NCI-H446 treated with DMSO at 0.1 percent for 48 hours (cell line): ENCODE results near the gene OR2A7.
"Not testable (repeated sequence)": the region's sequence is repeated elsewhere in the genome, so short reads cannot be mapped to it uniquely, and the experiment has no call there.

Experiments
- DNase-seq: peaks from one replicate; lab custom pipeline; 2025; lab: John Stamatoyannopoulos, UW

OR2A7 gene, protein sequence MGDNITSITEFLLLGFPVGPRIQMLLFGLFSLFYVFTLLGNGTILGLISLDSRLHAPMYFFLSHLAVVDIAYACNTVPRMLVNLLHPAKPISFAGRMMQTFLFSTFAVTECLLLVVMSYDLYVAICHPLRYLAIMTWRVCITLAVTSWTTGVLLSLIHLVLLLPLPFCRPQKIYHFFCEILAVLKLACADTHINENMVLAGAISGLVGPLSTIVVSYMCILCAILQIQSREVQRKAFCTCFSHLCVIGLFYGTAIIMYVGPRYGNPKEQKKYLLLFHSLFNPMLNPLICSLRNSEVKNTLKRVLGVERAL

DNA sequence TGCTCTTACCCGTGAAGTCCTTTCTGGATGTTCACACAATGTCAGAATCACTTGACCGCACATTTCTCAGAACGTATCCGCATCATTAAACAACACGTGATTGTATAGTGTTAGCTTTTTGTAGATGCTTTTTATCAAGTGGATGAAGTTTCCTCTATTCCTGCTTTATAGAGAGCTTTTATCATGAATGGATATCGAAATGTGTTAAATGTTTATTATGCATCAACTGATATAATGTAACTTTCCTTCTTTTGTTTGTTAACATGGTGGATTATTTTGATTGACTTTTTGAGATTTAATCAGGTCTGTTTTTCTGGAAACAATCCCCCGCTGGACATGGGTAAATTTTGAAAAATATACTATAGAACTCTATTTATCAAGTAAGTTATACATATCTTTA lies at the start of gene OR2A7:
TSS of gene OR2A7 (minus strand) at position 101 of the 400 bp plus-strand sequence. CDS start 5,164 bp downstream, outside the sequence.
- DNase-seq = not testable (repeated sequence)

DNA sequence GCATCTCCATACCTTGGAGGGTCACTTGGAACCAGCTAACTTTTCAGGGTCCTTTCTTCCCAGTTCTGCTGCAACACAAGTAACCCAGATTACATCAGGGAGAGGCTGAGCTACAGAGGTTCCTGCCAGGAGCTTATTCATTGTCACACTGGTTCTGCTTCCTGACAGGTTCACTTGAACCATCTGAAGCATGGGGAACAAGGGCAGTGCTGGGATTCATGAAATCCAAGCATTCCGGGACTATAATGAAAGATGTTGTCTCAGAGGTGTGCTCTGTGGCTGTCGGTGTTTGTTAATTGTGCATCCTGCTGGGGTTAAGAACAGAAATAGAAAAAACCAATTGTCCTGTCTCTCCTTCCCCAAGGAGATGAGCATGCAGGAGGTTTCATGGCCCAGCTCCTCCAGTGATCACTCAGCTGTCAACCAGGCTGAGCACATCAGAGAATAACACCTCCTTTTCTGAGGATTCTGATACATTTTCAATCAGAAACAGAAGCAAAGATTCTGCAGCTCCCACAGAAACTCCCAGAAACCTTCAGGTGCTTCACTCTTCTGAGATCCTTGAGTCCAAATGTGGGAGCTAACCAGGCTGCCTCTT lies 47.4 kb upstream of the OR2A7 start, which contains the start of gene OR2A1:
TSS of gene OR2A1 (plus strand) at position 548 of the 598 bp plus-strand sequence. CDS start 5,706 bp downstream, outside the sequence.
- DNase-seq = not testable (repeated sequence)

DNA sequence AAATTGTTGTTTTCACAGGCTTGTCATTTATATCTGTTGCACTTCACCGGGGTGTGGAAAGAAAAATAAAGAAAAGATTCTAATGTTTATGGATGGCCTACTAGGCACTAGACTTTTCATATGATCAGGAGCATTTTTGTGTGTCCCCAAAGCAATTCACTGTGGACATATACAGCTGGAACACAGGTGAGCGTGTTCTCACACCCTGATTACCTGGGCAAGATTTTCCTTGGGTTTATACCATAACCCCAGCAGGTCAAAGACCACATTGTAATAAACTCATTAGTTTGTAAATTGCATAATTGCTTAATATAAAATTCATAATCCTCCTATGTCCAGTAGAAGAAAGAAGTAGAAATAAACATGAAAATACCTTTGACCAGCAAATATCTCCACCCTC lies 46.6 kb upstream of the OR2A7 start:
- not testable (repeated sequence) for DNase-seq

DNA sequence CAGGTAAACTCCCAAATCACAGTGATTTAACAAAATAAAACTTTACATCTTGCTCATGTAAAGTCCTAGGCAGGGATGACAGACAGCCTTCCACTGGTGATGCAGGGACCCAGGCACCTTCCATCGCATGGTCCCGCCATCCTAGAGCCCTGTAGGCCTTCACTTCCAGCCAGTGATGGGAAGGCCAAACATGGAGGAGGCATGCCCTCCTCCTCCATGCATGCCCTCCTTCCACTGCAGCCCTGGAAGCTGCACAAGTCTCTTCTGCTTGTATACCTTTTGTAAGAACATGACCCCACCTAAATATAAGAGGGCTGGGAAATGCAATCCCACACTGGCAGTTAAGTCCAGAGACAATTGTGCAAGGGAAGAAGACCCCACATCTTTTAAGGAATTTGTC lies 45.1 kb upstream of the OR2A7 start:
- DNase-seq = not testable (repeated sequence)

DNA sequence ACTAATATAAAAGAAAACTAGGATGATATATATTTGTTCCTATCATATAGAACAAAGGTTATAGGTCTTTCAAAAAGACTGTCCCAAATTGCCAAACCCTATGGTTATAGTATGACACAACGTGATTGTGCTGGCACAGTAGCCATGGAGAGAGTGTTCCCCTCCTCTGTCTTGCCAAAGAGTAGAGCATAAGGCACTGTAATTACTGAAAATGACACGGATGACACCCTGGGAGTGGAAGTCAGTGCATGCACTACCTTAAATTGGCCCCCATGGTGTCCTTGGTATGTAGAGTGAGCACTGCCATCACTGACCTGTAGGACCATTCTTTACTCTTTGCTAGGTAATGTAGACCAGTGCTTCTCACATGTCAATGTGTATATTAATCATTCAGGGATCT lies 40.6 kb upstream of the OR2A7 start:
- DNase-seq = not testable (repeated sequence)

DNA sequence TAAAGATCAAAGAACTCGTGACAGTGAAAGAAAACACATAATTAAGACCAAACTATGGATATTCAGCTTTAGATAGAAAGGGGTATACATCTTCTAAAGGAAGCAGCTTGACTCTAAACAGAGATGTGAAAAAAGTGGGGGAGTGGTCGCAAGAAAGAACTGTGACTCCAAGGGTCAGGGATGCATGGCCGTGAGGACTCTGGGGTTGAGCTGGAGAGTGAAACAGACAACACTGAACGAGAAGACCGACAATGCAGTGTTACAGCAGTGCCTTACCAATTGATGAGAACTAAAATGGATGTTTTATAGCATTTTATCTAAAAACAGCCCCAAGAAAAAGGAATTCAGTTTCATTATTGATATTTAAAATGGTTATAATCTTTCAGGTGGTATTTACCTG lies 39.0 kb upstream of the OR2A7 start:
- not testable (repeated sequence) for DNase-seq

DNA sequence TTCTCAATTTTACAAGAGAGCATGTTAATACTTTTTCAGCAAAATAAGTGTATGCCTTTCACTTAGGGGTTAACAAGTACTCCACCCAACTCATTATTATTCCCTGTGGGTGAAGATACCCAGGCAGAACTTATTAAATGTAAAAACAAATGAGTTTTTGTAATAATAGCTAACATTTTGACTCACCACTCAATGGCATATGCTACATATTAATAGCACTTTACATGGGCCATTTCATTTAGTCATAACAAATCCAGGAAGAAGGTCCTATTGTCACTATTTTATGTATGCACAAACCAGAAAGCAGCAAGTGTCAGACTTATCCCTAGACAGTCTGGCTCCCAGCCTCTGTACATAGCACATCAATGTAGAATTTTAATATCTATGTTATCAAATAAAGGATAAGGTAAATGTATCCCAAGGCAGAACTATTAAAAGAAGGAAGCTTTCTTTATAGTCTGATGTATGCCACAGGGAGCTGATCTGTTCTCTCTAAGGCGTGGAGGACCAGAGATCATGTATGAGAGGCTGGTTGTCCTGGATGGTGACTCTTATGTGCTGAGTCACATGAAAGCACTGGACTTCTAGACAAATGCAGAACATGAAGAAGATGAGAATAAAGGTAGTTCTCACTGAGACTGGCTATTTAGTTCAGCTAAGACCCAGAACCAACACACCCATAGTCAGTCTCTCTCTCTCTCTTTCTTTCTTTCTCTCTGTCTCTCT lies 38.1 kb upstream of the OR2A7 start:
- not testable (repeated sequence) for DNase-seq

DNA sequence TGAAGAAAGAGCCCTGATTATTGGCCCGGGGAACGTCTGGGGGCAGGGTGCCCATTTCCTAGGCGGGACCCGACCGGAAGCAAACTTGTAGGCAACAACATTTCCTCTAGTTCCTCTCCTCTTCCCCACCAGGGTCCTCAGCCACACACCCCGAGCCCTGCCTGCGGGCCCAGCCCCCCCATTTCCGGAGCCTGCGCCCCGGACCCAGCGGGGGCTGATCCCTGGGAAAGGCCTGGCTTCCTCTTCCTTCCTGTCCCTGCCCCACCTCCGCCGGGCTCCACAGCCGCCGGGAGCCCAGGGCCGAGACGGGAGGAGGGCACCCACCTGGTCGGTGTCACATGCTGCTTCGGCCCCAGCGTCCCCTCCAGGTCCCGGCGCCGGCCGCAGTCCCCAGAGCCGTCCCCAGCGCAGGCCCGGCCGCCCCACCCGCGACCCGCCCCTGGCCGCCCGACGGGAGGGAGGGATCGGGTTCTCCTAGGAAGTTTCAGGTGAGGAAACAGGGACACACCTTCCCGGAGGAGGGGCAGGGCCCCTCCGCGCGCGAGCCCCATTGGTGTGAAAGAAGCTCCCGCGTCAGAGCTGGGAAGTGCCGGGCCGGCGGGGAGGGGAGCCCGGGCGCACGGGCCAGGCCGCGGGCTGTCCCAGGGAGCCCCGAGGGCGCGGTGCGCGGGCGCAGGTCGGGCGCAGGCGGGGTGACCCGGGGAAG lies 29.4 kb upstream of the OR2A7 start:
- not testable (repeated sequence) for DNase-seq

DNA sequence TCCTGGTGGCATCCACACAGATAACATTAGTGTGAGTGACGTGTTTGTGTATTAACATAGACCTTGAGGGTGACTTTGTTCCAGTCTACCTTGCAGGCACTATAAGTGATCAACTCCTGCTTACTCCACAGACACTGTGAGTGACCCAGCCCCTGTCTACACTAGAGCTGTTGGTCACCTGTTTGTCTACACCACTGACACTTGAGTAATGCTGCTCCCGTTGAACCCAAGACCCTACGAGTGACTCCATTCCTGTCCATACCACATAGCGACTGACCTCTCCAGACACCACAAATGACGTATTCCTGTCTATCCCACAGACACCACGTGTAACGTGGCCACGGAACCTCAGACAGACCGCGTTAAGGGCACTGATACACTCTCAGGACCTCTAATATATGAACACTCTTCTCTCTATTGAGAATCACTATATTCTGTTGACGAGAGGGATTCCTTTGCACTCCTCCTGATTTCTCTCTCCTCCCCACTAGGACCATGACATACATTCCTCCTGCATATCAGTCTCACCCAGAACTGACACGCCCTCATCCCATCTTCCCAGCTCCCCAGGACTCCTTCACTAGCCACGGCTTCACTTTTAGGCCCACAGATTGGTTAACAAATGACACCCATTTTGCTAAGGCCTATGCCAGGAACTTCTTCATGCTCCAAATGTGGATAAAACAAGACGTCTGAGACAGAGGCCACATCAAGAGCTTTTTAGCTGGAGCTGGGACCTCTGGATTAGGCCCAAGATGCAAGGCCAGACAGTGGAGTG lies 28.0 kb upstream of the OR2A7 start:
- not testable (repeated sequence) for DNase-seq

DNA sequence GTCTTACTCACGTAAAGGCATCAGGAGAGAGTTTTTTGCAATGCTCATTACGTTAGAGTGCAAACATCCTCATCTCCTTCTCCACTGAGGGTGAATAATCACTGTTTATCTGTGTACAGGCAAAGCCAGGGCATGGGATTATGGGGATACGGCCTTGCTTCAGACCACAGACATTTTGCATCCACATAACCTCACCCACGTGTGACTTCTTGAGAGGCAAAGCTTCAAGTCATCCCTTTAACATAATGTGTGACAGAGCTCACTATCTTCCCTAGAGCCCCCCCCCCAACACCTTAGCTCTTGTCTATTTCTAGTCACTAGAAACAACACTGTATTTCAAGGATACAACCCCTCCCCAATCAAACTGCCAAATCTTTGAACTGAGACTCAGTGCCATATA lies 27.0 kb upstream of the OR2A7 start:
- DNase-seq = not testable (repeated sequence)

DNA sequence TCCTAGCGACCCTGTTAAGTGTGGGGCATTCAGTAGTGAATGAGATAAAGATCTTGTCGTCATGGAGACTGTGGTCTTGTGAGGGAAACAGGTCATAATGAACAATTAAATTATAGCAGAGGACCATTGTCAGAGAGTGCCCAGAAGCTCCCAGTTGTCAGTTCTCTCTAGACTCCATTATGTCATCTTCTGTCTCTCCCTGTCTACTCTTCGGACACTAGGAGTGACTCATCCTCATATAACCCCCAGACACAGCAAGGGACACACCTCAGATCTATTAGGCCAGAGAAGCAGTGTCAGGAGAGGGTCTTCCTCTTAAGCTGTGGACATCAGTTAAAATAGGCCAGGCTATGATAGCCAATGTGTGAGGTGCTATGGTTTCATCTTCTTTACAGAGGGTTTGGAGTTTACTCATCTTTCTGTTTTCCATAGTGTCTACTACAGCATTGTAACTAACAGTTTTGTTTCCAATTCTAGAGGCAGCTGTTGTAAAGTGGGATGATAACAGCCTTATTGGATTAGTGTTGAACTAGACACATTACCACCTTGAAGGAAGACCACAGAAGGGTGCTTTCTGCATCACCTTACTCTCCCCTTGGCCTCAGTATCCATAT lies 22.7 kb upstream of the OR2A7 start:
- not testable (repeated sequence) for DNase-seq

DNA sequence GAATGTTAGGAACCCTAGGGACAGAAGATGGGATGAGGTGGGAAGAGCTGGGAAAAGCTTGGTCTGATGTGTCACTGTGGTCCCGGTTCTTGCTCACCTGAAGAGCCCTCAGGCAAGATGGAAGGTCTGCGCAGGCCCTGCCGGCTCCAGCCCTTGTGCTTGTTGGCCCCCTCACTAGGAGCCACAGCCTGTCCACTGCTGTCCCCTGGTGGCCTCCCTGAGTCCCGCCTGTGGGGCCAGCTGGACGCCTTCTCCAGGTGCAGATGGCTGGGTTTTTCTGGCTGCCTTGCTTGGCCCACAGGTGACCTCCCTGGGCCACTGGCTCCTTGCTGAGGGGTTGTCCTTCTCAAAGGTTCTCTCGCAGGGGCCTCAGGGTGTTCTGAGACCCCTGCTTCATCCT lies 19.1 kb upstream of the OR2A7 start:
- not testable (repeated sequence) for DNase-seq

DNA sequence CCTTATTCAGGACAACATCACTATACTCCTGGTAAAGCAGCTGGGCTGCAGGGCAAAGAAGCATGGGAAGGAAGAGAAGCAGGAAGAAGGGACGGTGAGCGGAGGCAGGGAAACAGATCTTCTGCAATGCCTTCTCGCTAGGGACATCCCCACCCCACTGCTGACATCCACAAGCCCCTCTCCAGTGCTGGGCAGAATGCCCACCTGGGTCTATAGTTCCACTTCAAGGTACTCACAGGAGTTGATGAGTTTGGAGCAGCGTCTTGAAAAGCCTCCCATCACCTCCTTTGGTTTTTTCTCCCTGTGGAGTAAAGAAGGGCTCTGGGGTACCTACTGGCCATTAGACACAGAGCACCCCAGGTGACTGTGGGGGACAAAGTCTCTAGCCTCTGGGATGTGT lies 17.9 kb upstream of the OR2A7 start:
- not testable (repeated sequence) for DNase-seq

DNA sequence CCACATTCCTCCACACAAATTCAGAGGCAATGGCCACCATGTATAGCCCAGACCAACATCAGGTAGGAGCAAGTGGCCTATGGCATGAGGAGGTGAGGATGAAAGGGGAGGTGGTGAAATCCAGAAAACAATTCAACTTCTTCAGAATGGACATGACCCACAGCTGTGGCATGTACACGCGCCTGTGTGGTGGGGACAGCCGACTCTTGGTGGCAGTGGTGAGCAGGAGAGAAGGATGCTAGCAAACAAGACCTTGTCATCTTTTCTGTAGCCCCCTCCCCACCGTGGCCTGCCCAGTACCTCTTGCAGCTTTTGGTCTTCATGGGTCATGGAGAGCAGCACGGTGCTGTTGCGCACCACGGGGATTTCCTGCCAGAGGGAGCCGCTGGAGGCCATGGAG lies 17.4 kb upstream of the OR2A7 start:
- not testable (repeated sequence) for DNase-seq

DNA sequence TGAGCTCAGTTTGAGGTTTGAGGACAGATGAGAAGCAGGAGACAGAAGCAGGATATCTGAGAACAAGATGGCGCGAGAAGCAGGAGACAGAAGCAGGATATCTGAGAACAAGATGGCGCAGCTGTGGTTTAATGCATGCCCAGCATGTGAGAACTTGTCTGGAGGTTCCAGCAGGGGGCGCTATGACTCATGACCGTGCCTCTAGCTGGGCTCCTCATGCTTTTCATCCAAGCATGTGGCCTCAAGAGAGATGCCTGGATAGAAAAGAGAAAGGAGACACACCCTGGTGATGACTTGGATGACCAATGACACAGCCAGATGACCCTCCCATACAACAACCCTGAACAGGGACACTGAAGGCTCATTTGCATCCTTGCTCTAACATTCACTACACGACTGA lies 15.4 kb upstream of the OR2A7 start:
- DNase-seq = not testable (repeated sequence)

DNA sequence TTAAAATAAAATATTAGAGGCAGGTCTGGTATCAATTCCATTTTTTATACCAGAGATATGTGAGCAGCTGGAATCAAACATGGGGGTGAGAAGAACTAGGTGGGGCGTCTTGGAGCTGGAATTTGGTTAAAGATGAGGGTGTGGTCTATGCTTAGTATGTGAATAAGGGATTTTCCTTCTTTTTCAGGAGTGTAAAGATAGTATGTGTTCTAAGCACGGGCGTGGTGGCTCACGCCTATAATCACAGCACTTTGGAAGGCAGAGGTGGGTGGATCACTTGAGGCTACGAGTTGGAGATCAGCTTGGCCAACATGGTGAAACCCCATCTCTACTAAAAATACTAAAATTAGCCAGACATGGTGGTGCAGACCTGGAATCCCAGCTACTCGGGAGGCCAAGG lies 10.7 kb upstream of the OR2A7 start:
- not testable (repeated sequence) for DNase-seq

DNA sequence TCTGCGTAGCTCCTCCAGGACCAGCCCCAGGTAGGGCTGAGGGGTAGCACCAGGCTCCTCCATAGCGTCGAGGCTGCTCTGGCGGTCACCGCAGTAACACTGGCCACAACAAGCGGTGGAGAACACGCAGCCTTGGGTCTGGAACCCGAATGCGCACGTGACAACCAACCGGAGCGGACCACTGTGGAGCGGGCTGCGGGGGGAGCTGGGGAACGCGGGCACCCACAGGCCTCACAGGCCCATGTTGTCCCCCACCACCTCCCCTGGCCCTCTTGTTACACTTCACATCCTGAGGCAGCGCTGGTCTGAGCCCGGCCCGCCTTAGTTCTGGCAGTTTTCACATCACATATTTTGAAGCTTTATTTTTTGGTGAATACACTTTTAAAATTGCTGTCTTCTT lies 4.6 kb upstream of the OR2A7 start, which contains the start of gene CTAGE8:
TSS of gene CTAGE8 (minus strand) at position 101 of the 400 bp plus-strand sequence. CDS start at position 63, 38 bp downstream.
- DNase-seq = not testable (repeated sequence)

DNA sequence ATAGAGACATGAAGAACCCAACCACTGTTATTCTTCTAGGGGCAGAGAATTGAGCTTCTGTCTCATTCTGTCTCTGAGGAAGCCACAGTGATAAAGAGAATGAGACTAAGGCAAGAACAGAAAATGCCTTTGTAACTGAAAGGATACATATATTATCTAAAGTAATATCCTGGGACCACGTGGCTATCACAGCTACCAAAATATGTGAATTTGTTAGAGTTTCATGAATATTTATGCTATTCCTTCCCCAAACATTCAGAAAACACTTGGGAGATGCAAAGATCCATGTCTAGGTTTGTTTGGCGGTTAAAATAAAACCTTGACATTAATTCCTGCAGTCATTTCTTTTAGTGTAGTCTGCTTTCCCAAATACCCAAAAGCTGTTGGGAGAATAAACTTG lies 2.5 kb downstream of the OR2A7 start:
- not testable (repeated sequence) for DNase-seq

DNA sequence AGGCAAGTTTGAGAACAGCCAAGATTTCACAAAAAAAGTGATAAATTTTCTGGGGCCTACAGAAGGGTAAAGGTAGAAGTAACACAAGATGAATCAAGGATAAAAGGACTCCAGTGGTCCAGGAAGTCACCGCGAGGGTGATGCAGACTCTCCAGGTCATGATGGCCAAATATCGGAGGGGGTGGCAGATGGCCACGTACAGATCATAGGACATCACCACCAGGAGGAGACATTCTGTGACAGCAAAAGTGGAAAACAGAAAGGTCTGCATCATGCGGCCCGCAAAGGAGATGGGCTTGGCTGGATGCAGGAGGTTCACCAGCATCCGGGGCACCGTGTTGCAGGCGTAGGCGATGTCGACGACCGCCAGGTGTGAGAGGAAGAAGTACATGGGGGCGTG lies 5.5 kb downstream of the OR2A7 start:
- not testable (repeated sequence) for DNase-seq

DNA sequence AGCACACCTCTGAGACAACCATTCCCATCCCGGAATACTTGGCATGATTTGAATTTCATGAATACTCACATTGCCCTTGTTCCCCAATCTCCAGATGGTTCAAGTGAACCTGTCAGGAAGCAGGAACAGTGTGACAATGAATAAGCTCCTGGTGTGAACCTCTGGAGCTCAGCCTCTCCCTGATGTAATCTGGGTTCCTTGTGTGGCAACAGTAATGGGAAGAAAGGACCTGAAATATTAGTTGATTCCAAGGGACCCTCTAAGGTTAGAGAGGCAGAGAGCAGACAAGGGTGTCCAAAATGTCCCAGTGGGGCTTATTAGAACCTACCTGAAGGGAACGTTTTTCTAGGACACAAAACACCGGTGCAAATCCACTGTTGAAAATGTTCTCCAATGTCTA lies 8.5 kb downstream of the OR2A7 start:
- DNase-seq = no peak

DNA sequence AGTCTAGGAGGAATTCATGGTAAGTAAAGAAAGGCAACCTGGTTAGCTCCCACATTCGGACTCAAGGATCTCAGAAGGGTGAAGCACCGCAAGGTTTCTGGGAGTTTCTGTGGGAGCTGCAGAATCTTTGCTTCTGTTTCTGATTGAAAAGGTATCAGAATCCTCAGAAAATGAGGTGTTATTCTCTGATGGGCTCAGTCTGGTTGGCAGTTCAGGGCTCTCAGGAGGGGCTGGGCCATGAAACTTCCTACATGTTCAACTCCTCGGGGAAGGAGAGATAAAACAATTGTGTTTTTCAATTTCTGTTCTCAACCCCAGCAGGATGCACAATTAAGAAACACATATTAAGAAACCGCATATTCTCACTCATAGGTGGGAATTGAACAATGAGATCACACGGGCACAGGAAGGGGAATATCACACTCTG lies 9.1 kb downstream of the OR2A7 start:
- no peak for DNase-seq
